Prostate gland (tissue), 2 donors: ENCODE results near the gene PKP4. TPM values are rescaled to one million over a fixed set of nuclear protein-coding genes. Genes with fewer than 3 reads are reported as not detected.

Source experiments
- DNase-seq: peaks from one replicate; pipeline ENCODE4 v3.0.0-alpha.2; 2019; ENCODE audit warnings: low spot score
- H3K27ac ChIP-seq, 2 donors: fragments of 200-600 bp; sonication (generic); 2 replicates each; pipeline ENCODE4 v1.5.1; 2017 to 2019
- H3K27me3 ChIP-seq: fragments of 200-600 bp; sonication (generic); replicated peaks from 2 replicates; pipeline ENCODE4 v1.5.1; 2019; ENCODE audit not compliant: insufficient read depth
- H3K36me3 ChIP-seq, 2 donors: fragments of 200-600 bp; sonication (generic); 1 replicate in 1 of 2; 2 replicates in 1 of 2; pipeline versions ENCODE4 v1.5.1 to v1.8.1; 2017 to 2019
- H3K4me1 ChIP-seq: fragments of 200-600 bp; sonication (generic); replicated peaks from 2 replicates; pipeline ENCODE4 v1.5.1; 2019
- H3K4me3 ChIP-seq, 2 donors: fragments of 200-600 bp; sonication (generic); 2 replicates each; pipeline ENCODE4 v1.5.1; 2017 to 2019
- H3K9me3 ChIP-seq: fragments of 200-600 bp; sonication (generic); 2 replicates; pipeline ENCODE4 v1.5.1; 2017
- CTCF ChIP-seq, 4 experiments: fragments of 200-600 bp in 2 of 4; fragments of 450-650 bp in 2 of 4; sonication (generic) in 2 of 4; IDR thresholded peaks; 1 replicate in 3 of 4; 2 replicates in 1 of 4; pipeline ENCODE4 v1.5.1; 2016 to 2019; ENCODE audit warnings: antibody characterized with exemption in 4 of 4, mild to moderate bottlenecking in 2 of 4, moderate library complexity in 2 of 4
- POLR2A ChIP-seq: fragments of 450-650 bp; IDR thresholded peaks from one replicate; pipeline ENCODE4 v1.6.1; 2016; ENCODE audit warnings: antibody characterized with exemption, mild to moderate bottlenecking
- POLR2AphosphoS5 ChIP-seq: sonication (generic); formaldehyde crosslinking; IDR thresholded peaks from one replicate; pipeline ENCODE4 v1.6.1; 2017; ENCODE audit warnings: antibody characterized with exemption
- WGBS: methylation state at CpG from one replicate; pipeline ENCODE4 v1.1.5; 2018; 5-methylcytosine and 5-hydroxymethylcytosine counted together
- intact Hi-C: fragments of 100-400 bp; cut with DNase I; formaldehyde crosslinking; loops from one replicate; pipeline ENCODE4 v1.14.2; 2022
- total RNA-seq, 2 donors: library from RNA; depleted of rRNA; stranded (reverse); fragments of >200 nt; gene quantifications; one replicate each; pipeline ENCODE4 v1.1.0, GENCODE V29; 2016

The PKP4 gene
- total RNA-seq, 2 donors from 2014 or later: 49.0 to 57.9 TPM

GRCh38 chr2:158478237-158478636, 21.5 kb downstream of the PKP4 start:
- Histone ChIP-seq H3K27ac (no peak overlapping the region), H3K36me3 (no peaks in the 10 kb centered on the region), H3K27me3 (no peaks in the 10 kb centered on the region), H3K4me3 (no peak overlapping the region), H3K4me1 (no peaks in the 10 kb centered on the region), H3K9me3 (no peaks in the 10 kb centered on the region)
- 53% methylated on average over 6 of the region's 6 CpGs for WGBS
- intact Hi-C loops: no loop called here
- TF ChIP-seq POLR2A: no peak
- no peak for TF ChIP-seq CTCF (IDR thresholded peaks at IDR 0.05)
- no peak for TF ChIP-seq POLR2AphosphoS5
- DNase-seq: no peak

- 67% methylated on average over 1 of the region's 1 CpG for WGBS
- intact Hi-C loops: no loop called here
- TF ChIP-seq POLR2A (no peak), CTCF (IDR thresholded peaks at IDR 0.05) (no peak), POLR2AphosphoS5 (no peak)
- H3K9me3 ChIP-seq: no peaks in the 10 kb centered on the region
- H3K36me3 ChIP-seq: no peaks in the 10 kb centered on the region
- no peaks in the 10 kb centered on the region for H3K27me3 ChIP-seq
- no peak for DNase-seq
- H3K27ac ChIP-seq: no peak overlapping the region
- no peak overlapping the region for H3K4me3 ChIP-seq
- no peaks in the 10 kb centered on the region for H3K4me1 ChIP-seq
Observed at GRCh38 chr2:158478816-158479215, 22.1 kb downstream of the PKP4 start.

- intact Hi-C loops: no loop called here
- H3K4me3 ChIP-seq: no peak overlapping the region
- TF ChIP-seq POLR2A: no peak
- no peak for TF ChIP-seq POLR2AphosphoS5
- TF ChIP-seq CTCF (IDR thresholded peaks at IDR 0.05): no peak
- H3K27me3 ChIP-seq: no peaks in the 10 kb centered on the region
- 97% methylated on average over 1 of the region's 1 CpG for WGBS
- H3K27ac ChIP-seq: no peak overlapping the region
- H3K4me1 ChIP-seq: no peaks in the 10 kb centered on the region
- H3K9me3 ChIP-seq: no peaks in the 10 kb centered on the region
- DNase-seq: no peak
- no peaks in the 10 kb centered on the region for H3K36me3 ChIP-seq
Observed at GRCh38 chr2:158481116-158481515, 24.4 kb downstream of the PKP4 start.

GRCh38 chr2:158482594-158482993, 25.8 kb downstream of the PKP4 start:
- DNase-seq: no peak
- intact Hi-C loops: no loop called here
- no peaks in the 10 kb centered on the region for H3K36me3 ChIP-seq

More at GRCh38 chr2:158482594-158482993, 25.8 kb downstream of the PKP4 start:
- TF ChIP-seq CTCF (IDR thresholded peaks at IDR 0.05): no peak
- no peak for TF ChIP-seq POLR2AphosphoS5
- no peak for TF ChIP-seq POLR2A
- no peaks in the 10 kb centered on the region for H3K27me3 ChIP-seq
- H3K27ac ChIP-seq: no peak overlapping the region
- H3K4me3 ChIP-seq: no peak overlapping the region
- no peaks in the 10 kb centered on the region for H3K4me1 ChIP-seq
- H3K9me3 ChIP-seq: no peaks in the 10 kb centered on the region
